HEK293T (cell line): ENCODE results near the gene HOXA13.

Experiments
- CTCF ChIA-PET: fragments of 350-600 bp; formaldehyde crosslinking; extraction: SDS; loops from one replicate; lab custom pipeline; 2021; ENCODE audit warnings: antibody characterized with exemption, inconsistent platforms; lab: Yijun Ruan, JAX
- POLR2A ChIA-PET: fragments of 350-600 bp; formaldehyde crosslinking; extraction: SDS; loops from one replicate; lab custom pipeline; 2020; ENCODE audit warnings: antibody characterized with exemption, inconsistent platforms; lab: Yijun Ruan, JAX
- DNase-seq: peaks from one replicate; pipeline ENCODE4 v3.0.0; 2012; ENCODE audit warnings: mixed read lengths; ENCODE audit errors: extremely low spot score
- BHLHE40 ChIP-seq: fragments of 450-650 bp; IDR thresholded peaks from 2 replicates; pipeline ENCODE4 v1.6.1; 2016; ENCODE audit warnings: mild to moderate bottlenecking, moderate library complexity, borderline replicate concordance
- CTBP1 ChIP-seq: fragments of 450-650 bp; IDR thresholded peaks from 2 replicates; pipeline ENCODE4 v1.6.1; 2016; ENCODE audit warnings: borderline replicate concordance
- ELF4 ChIP-seq: fragments of 450-650 bp; IDR thresholded peaks from 2 replicates; pipeline ENCODE4 v1.6.1; 2017; ENCODE audit warnings: antibody characterized with exemption
- FOXA1 ChIP-seq: fragments of 450-650 bp; IDR thresholded peaks from 2 replicates; pipeline ENCODE4 v1.6.1; 2016; ENCODE audit warnings: mild to moderate bottlenecking
- FOXK2 ChIP-seq: fragments of 450-650 bp; IDR thresholded peaks from 2 replicates; pipeline ENCODE4 v1.6.1; 2016; ENCODE audit warnings: mild to moderate bottlenecking
- FOXM1 ChIP-seq: fragments of 450-650 bp; IDR thresholded peaks from 2 replicates; pipeline ENCODE4 v1.6.1; 2017; ENCODE audit warnings: mild to moderate bottlenecking, borderline replicate concordance
- HDGF ChIP-seq: fragments of 450-650 bp; IDR thresholded peaks from 2 replicates; pipeline ENCODE4 v1.6.1; 2017; ENCODE audit warnings: antibody characterized with exemption, borderline replicate concordance
- L3MBTL2 ChIP-seq: fragments of 450-650 bp; conservative IDR thresholded peaks from 2 replicates; pipeline ENCODE4 v1.6.1; 2016; ENCODE audit warnings: mild to moderate bottlenecking
- LEF1 ChIP-seq: fragments of 450-650 bp; IDR thresholded peaks from 2 replicates; pipeline ENCODE4 v1.6.1; 2017; ENCODE audit warnings: mild to moderate bottlenecking, borderline replicate concordance
- NFRKB ChIP-seq: fragments of 450-650 bp; IDR thresholded peaks from 2 replicates; pipeline ENCODE4 v1.6.1; 2016; ENCODE audit warnings: mild to moderate bottlenecking, moderate library complexity
- SP1 ChIP-seq: fragments of 450-650 bp; IDR thresholded peaks from 2 replicates; pipeline ENCODE4 v1.6.1; 2017
- SUZ12 ChIP-seq: fragments of 450-650 bp; IDR thresholded peaks from 2 replicates; pipeline ENCODE4 v1.6.1; 2016; ENCODE audit warnings: mild to moderate bottlenecking
- TARDBP ChIP-seq: fragments of 450-650 bp; IDR thresholded peaks from 2 replicates; pipeline ENCODE4 v1.6.1; 2016
- ZNF384 ChIP-seq: fragments of 450-650 bp; IDR thresholded peaks from 2 replicates; pipeline ENCODE4 v1.6.1; 2016
- TF ChIP-seq, protein P1 (sequence below): fragments of 450-650 bp; IDR thresholded peaks from 2 replicates; pipeline ENCODE4 v1.6.1; 2016

HOXA13 gene

DNA sequence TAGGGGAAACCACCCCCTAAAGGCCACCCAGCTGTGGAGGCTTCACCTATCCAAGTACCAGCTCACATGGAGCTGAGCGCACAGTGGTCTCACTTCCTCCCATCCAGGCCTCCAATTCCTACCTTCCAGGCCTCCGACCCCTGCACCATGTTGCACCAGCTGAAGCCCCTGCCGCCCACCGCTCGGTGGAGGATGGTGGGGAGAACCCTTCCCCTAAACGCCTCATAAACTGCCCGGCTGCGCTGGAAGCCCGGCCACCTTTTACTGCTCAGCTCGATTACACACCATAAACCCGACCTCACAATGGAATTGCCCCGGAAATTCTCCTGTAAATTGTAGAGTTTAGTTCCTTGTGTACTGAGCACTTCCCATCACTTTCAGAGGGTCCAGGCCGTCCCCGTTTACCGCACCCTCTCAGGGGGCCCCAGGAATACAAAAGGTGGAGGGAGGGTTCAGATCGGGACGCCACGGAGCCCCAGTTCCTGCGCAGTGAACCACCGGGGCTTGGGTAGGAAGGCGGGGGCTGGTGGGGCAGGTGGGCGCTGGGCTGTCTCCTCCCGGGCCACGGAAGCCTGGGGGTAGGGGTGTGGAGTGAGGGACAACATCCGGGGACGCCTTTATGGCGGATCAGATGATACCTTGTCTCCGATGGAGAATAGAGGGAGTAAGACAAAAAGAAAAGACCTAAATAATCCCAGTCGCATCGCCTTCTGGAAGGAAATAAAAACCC lies 42.0 kb downstream of the HOXA13 start:
- CTCF ChIA-PET, result interaction anchor here (0.7 to 1.4 kb wide), 3 partner anchors 13 to 788 kb away, joined by 3 to 4 read pairs (median 3); partner anchors contain the start of gene HOXA5
- no peak for TF ChIP-seq HDGF
- no peak for TF ChIP-seq LEF1
- no peak for TF ChIP-seq FOXM1
- no peak for TF ChIP-seq FOXK2
- TF ChIP-seq, protein P1, sequence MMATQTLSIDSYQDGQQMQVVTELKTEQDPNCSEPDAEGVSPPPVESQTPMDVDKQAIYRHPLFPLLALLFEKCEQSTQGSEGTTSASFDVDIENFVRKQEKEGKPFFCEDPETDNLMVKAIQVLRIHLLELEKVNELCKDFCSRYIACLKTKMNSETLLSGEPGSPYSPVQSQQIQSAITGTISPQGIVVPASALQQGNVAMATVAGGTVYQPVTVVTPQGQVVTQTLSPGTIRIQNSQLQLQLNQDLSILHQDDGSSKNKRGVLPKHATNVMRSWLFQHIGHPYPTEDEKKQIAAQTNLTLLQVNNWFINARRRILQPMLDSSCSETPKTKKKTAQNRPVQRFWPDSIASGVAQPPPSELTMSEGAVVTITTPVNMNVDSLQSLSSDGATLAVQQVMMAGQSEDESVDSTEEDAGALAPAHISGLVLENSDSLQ, result no peak
- no peak for TF ChIP-seq SUZ12
- no peak for TF ChIP-seq TARDBP
- no peak for TF ChIP-seq L3MBTL2
- no peak for TF ChIP-seq FOXA1
- TF ChIP-seq ELF4, result no peak
- TF ChIP-seq NFRKB, result no peak
- TF ChIP-seq SP1, result no peak
- POLR2A ChIA-PET, result interaction anchor here (0.5 to 17.5 kb wide), 7 partner anchors 8 to 960 kb away, joined by 3 to 367 read pairs (median 14); partner anchors contain the start of genes HOXA1, HOXA10, HOXA11 and HOXA6
- DNase-seq, result no peak

DNA sequence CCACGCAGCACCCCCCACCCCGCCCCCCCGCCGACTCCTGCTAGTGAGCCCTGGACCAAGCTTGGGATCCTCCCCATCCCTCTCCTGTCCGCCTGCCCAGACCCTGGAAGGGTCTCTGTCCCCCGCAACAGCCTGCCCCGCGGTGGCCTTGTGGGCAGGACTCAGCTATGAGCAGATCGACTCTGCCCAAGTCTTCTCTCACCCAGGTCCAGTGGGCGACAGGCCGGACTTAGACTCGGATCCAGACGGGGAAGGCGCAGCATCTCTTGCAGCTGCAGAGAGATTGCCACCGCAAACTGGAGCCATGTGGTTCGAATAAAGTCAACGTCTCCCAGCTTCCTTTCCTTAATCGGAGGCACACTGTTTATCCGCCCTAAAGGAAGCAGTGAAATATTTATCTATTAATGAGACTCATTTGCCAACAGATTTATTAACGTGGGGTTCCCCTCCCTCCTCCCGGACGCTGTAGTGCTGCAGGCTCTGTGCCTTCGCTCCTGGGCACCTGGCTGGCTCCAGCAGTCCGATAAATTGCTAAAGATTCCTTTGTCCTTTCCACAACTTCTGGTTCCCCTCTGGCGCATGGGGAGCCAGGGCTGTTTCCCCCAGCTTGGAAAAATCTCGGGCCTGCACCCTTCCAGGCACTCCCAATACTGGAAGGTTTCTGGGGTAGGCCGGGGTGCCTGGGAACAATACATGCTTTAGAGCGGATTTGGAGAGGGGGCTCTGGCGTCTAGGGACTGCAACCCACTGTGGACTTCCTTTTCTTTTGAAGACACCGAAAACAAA lies 42.8 kb downstream of the HOXA13 start:
- CTCF ChIA-PET, result interaction anchor here (0.7 to 1.4 kb wide), 3 partner anchors 13 to 787 kb away, joined by 3 to 4 read pairs (median 4); partner anchors contain the start of gene HOXA5
- no peak for DNase-seq
- TF ChIP-seq HDGF, result no peak
- no peak for TF ChIP-seq FOXK2
- TF ChIP-seq TARDBP, result no peak
- TF ChIP-seq CTBP1, result no peak
- TF ChIP-seq LEF1, result no peak
- POLR2A ChIA-PET, result interaction anchor here (0.5 to 17.5 kb wide), 26 partner anchors 9 to 1302 kb away, joined by 3 to 367 read pairs (median 3); partner anchors contain the start of genes HOXA1, HOXA10, HOXA11 and HOXA5

DNA sequence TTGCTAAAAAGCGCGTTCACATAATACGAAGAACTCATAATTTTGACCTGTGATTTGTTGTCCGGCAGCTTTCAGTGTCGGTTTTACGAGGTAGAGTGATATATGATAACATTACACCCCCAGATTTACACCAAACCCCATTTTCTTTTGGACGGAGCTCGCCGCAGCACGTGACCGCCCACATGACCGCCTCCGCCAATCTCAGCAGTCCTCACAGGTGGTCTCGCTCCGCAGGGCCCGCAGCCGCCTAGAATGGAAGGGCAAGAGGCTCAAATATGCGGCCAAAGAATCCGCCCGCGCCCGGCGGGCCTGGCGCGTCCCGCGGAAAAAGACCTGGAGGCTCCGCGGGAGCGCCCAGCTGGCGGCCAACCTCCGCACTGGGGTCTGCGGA lies 43.4 kb downstream of the HOXA13 start, which contains the start of gene HOXA7:
HOXA7 (minus strand) TSS at position 168 of the 391 bp plus-strand sequence; CDS start at position 38, 130 bp downstream.
- DNase-seq, result no peak
- POLR2A ChIA-PET, result interaction anchor here (0.5 to 17.5 kb wide), 25 partner anchors 9 to 1302 kb away, joined by 3 to 367 read pairs (median 3); partner anchors contain the start of genes HOXA1, HOXA10, HOXA11 and HOXA5
- CTCF ChIA-PET, result interaction anchor here (1.0 to 1.4 kb wide), 2 partner anchors 13 to 787 kb away, joined by 3 to 4 read pairs; no protein-coding TSS in a partner anchor
- TF ChIP-seq TARDBP (no peak), L3MBTL2 (peak; percentile 34), BHLHE40 (no peak)
- TF ChIP-seq, protein P1, result peak; percentile 78

DNA sequence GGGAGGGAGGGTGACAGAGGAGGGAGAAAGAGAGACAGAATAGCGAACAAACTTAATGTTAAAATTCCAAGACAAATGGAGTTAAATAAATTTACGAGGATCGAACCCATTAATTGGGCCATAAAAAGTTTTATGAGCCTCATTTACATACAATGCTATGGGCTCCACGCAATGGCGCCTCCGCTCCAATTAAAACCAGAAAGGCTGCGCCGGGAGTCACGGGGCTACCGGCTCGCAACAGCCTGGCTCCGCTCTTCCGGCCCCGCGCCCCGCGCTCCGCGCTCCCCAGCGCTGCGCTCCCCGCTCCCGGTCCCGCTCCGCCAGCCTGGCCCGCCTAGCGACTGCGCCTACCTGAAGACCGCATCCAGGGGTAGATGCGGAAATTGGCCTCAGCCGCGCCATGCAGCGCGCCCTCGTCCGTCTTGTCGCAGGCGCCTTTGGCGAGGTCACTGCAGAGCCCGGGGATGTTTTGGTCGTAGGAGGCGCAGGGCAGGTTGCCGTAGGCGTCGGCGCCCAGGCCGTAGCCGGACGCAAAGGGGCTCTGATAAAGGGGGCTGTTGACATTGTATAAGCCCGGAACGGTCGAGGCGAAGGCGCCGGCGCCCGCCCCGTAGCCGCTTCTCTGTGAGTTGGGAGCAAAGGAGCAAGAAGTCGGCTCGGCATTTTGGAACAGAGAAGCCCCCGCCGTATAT lies 43.9 kb downstream of the HOXA13 start:
- TF ChIP-seq ZNF384 (no peak), HDGF (no peak), ELF4 (no peak), FOXM1 (no peak), L3MBTL2 (peak; percentile 51)
- TF ChIP-seq, protein P1, result peak; percentile 10; the same call in 1 of the 2 replicates
- CTCF ChIA-PET, result interaction anchor here (1.0 kb wide), 1 partner anchor 13 kb away, joined by 4 read pairs; no protein-coding TSS in a partner anchor
- POLR2A ChIA-PET, result interaction anchor here (0.7 to 17.5 kb wide), 20 partner anchors 8 to 958 kb away, joined by 3 to 367 read pairs (median 4); partner anchors contain the start of genes HOXA1, HOXA10, HOXA11 and HOXA5
- DNase-seq, result no peak

DNA sequence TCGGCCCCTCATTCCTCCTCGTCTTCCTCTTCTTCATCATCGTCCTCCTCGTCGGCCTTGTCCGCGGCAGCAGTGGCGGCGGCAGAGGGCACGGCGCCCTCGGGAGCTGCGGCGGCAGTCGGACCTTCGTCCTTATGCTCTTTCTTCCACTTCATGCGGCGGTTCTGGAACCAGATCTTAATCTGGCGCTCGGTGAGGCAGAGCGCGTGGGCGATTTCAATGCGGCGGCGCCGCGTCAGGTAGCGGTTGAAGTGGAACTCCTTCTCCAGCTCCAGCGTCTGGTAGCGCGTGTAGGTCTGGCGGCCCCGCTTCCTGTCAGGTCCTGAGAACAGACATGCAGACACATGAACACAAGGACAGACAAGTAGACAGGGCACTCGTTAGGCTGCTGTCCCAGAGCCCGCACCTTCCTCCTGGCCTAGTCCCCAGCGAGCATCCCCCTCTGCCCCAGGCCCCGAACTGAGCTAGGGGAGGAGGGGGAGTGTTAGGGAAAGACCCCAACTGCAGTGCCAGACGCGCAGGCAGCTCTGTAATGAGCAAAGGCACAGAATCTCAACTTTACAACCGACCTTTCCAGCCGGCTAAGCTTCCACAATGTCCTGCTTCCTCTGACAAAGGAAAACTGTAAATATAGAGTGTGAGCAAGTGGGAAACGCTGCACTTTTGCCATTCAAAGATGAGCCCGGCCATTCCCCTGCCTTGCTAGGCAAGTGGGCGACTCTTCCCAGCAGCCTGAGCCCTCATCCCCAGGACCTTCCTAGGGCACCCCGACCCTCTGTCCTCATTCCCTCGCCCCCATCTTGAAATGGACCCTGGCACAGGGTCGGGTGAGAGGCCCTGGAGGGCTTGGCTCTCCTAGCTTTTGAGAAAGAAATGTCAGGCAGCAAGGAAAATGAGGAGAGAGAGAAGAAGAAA lies 44.7 kb downstream of the HOXA13 start:
- ChIA-PET POLR2A (interaction anchor here (0.7 to 17.5 kb wide), 5 partner anchors 11 to 472 kb away, joined by 3 to 367 read pairs (median 6); partner anchors contain the start of genes HOXA10, HOXA11 and HOXA5), CTCF (no interaction called here)
- no peak for TF ChIP-seq LEF1
- no peak for TF ChIP-seq ZNF384
- TF ChIP-seq HDGF, result no peak
- no peak for TF ChIP-seq CTBP1
- no peak for TF ChIP-seq TARDBP
- no peak for TF ChIP-seq SP1
- TF ChIP-seq FOXA1, result no peak
- no peak for TF ChIP-seq ELF4
- no peak for TF ChIP-seq BHLHE40
- TF ChIP-seq FOXM1, result no peak
- TF ChIP-seq L3MBTL2, result no peak
- TF ChIP-seq SUZ12, result no peak
- no peak for DNase-seq
